A549 (cell line): Measurements from ENCODE around the gene STXBP2. TPM values are rescaled to one million over a fixed set of nuclear protein-coding genes. Genes with fewer than 3 reads are reported as not detected.

Experiments
- ATAC-seq, 2 experiments: fragments of 200-7000 bp in 1 of 2; fragments of >200 bp in 1 of 2; cut with Nextera tagmentation in 1 of 2; cut with Tn5 transposase in 1 of 2; 3 replicates each; pipeline versions ENCODE4 v1.8.0 to v1.9.1; 2018 to 2020; ENCODE audit warnings: mild to moderate bottlenecking in 1 of 2, moderate library complexity in 1 of 2
- CTCF ChIA-PET: fragments of 300-600 bp; sonication (Branson Sonifier 250); formaldehyde crosslinking; extraction: SDS; loops from one replicate; lab custom pipeline; 2021; ENCODE audit warnings: antibody characterized with exemption, inconsistent platforms; lab: Yijun Ruan, JAX
- POLR2A ChIA-PET: fragments of 350-600 bp; formaldehyde crosslinking; extraction: SDS; loops from one replicate; lab custom pipeline; 2021; ENCODE audit warnings: antibody characterized with exemption, inconsistent platforms; lab: Yijun Ruan, JAX
- DNase-seq, 2 experiments: peaks; one replicate each; pipeline versions ENCODE4 v3.0.0 to v3.0.0-alpha.2; 2011 to 2016; ENCODE audit warnings: low read depth in 1 of 2, low spot score in 1 of 2
- FAIRE-seq: peaks from 2 replicates; lab custom pipeline; 2011; peaks lifted over from hg19 to GRCh38; lab: Jason Lieb, UNC
- H3K27ac ChIP-seq, 2 experiments: fragments of >200 bp; sonication (Bioruptor Twin); formaldehyde crosslinking; 3 replicates each; pipeline ENCODE4 v1.5.1; 2016 to 2017
- H3K4me1 ChIP-seq: fragments of >200 bp; sonication (Bioruptor Twin); formaldehyde crosslinking; 3 replicates; pipeline ENCODE4 v1.6.1; 2016
- H3K4me2 ChIP-seq: fragments of >200 bp; sonication (Bioruptor Twin); formaldehyde crosslinking; 3 replicates; pipeline ENCODE4 v1.6.1; 2016
- H3K4me3 ChIP-seq: fragments of >200 bp; sonication (Bioruptor Twin); formaldehyde crosslinking; 3 replicates; pipeline ENCODE4 v1.5.1; 2016
- H3K9me3 ChIP-seq: fragments of >200 bp; sonication (Bioruptor Twin); formaldehyde crosslinking; 3 replicates; pipeline ENCODE4 v1.6.1; 2016
- CEBPB ChIP-seq, 2 experiments: fragments of >200 bp in 1 of 2; sonication (Bioruptor Twin) in 1 of 2; formaldehyde crosslinking in 1 of 2; IDR thresholded peaks; 2 replicates each; pipeline ENCODE4 v1.6.1; 2012 to 2016
- CHD4 ChIP-seq: fragments of 200-600 bp; sonication (generic); IDR thresholded peaks from 2 replicates; pipeline ENCODE4 v1.6.1; 2016; ENCODE audit warnings: antibody characterized with exemption, mild to moderate bottlenecking, borderline replicate concordance
- EHF ChIP-seq: fragments of 250-450 bp; sonication (Bioruptor Pico); IDR thresholded peaks from 2 replicates; pipeline ENCODE4 v1.5.0; 2020; ENCODE audit warnings: mild to moderate bottlenecking
- EP300 ChIP-seq, 2 experiments: fragments of >200 bp; sonication (Bioruptor Twin); formaldehyde crosslinking; IDR thresholded peaks; 2 replicates in 1 of 2; 3 replicates in 1 of 2; pipeline ENCODE4 v1.6.1; 2016 to 2017
- GATA3 ChIP-seq: IDR thresholded peaks from 2 replicates; pipeline ENCODE4 v1.6.1; 2012; ENCODE audit warnings: borderline replicate concordance
- HDAC2 ChIP-seq: fragments of 200-600 bp; sonication (generic); IDR thresholded peaks from 2 replicates; pipeline ENCODE4 v1.6.1; 2016
- HOXB13 ChIP-seq: fragments of 250-450 bp; sonication (Bioruptor Pico); IDR thresholded peaks from 2 replicates; pipeline ENCODE4 v1.5.0; 2020; ENCODE audit warnings: low read depth, mild to moderate bottlenecking, moderate library complexity
- HOXB5 ChIP-seq: fragments of 250-450 bp; sonication (Bioruptor Pico); IDR thresholded peaks from 2 replicates; pipeline ENCODE4 v1.5.0; 2020; ENCODE audit warnings: mild to moderate bottlenecking, moderate library complexity
- KDM5A ChIP-seq: fragments of 200-600 bp; sonication (generic); IDR thresholded peaks from 2 replicates; pipeline ENCODE4 v1.6.1; 2016; ENCODE audit warnings: antibody characterized with exemption, mild to moderate bottlenecking
- MAZ ChIP-seq: fragments of 150-350 bp; IDR thresholded peaks from 2 replicates; pipeline ENCODE4 v1.6.1; 2014; ENCODE audit warnings: antibody characterized with exemption, low read depth, low read length, borderline replicate concordance
- NFE2L2 ChIP-seq: fragments of 150-350 bp; conservative IDR thresholded peaks from 2 replicates; pipeline ENCODE4 v1.6.1; 2014; ENCODE audit warnings: low read length
- NPAS2 ChIP-seq: fragments of 250-450 bp; sonication (Bioruptor Pico); IDR thresholded peaks from 2 replicates; pipeline ENCODE4 v1.8.0; 2022; ENCODE audit warnings: mild to moderate bottlenecking, moderate library complexity, borderline replicate concordance
- NR3C1 ChIP-seq: fragments of >200 bp; sonication (Bioruptor Twin); formaldehyde crosslinking; IDR thresholded peaks from 3 replicates; pipeline ENCODE4 v1.6.1; 2017
- PHF8 ChIP-seq: fragments of 200-600 bp; sonication (generic); IDR thresholded peaks from 2 replicates; pipeline ENCODE4 v1.6.1; 2016; ENCODE audit warnings: low read depth, mild to moderate bottlenecking, antibody characterized with exemption, moderate library complexity, borderline replicate concordance
- RAD21 ChIP-seq, 2 experiments: fragments of >200 bp in 1 of 2; sonication (Bioruptor Twin) in 1 of 2; formaldehyde crosslinking in 1 of 2; IDR thresholded peaks in 1 of 2; conservative IDR thresholded peaks in 1 of 2; 2 replicates in 1 of 2; 3 replicates in 1 of 2; pipeline ENCODE4 v1.6.1; 2012 to 2018; ENCODE audit warnings: inconsistent platforms in 1 of 2
- RARB ChIP-seq: fragments of 250-450 bp; sonication (Bioruptor Pico); IDR thresholded peaks from 2 replicates; pipeline ENCODE4 v1.8.0; 2021; ENCODE audit warnings: mild to moderate bottlenecking, moderate library complexity
- RNF2 ChIP-seq: fragments of 200-600 bp; sonication (generic); IDR thresholded peaks from 2 replicates; pipeline ENCODE4 v1.6.1; 2016; ENCODE audit warnings: low read depth, mild to moderate bottlenecking, antibody characterized with exemption, moderate library complexity, borderline replicate concordance
- SREBF2 ChIP-seq: fragments of 450-650 bp; IDR thresholded peaks from 2 replicates; pipeline ENCODE4 v1.6.1; 2014; ENCODE audit warnings: mild to moderate bottlenecking, moderate library complexity
- TP53 ChIP-seq: fragments of 250-450 bp; sonication (Bioruptor Pico); IDR thresholded peaks from 2 replicates; pipeline ENCODE4 v1.5.0; 2021; ENCODE audit warnings: mild to moderate bottlenecking, moderate library complexity
- ZNF302 ChIP-seq: fragments of 250-450 bp; sonication (Bioruptor Pico); IDR thresholded peaks from 2 replicates; pipeline ENCODE4 v1.9.0; 2021; ENCODE audit warnings: inconsistent platforms, mild to moderate bottlenecking, moderate library complexity
- WGBS: methylation state at CpG from one replicate; pipeline ENCODE4 v1.1.6; 2017; ENCODE audit errors: missing lambda C conversion rate; 5-methylcytosine and 5-hydroxymethylcytosine counted together
- polyA plus RNA-seq, 4 experiments: library from polyadenylated mRNA; depleted of rRNA in 3 of 4; stranded (reverse); fragments of >200 nt; fragmentation: RNase III in 1 of 4; extraction: RNeasy Plus Mini Kit Qiagen cat#74134 plus additional on column Dnase treatment in 1 of 4; gene quantifications; 2 replicates in 3 of 4; 3 replicates in 1 of 4; pipeline ENCODE4 v1.2.3, GENCODE V29; 2011 to 2017
- TF ChIP-seq, protein P1 (sequence below): fragments of 450-650 bp; IDR thresholded peaks from 2 replicates; pipeline ENCODE4 v1.6.1; 2014; ENCODE audit warnings: antibody characterized with exemption

The STXBP2 gene
- polyA plus RNA-seq, 2 of the 4 experiments (the other 2 are of a cell fraction), result 41.4 to 47.2 TPM

DNA sequence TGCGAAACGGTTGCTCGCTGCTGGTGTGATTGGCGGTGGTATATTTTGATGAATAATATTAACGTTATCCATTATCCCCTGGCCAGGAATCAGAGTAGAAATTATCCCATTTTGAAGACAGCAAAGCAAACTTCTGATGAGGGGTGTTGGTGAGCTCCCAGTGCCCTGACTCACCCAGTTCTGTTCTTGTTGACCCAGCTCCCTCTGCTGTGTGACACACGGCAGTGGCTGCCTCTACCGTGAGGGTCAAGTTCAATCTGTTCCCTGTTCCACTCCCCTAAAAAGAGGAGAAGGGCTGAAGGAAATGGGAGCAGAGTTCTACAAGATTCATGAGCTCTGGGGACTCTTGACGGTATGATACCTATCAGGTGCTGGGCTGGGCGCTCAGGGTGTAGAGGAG lies 39.2 kb upstream of the STXBP2 start:
- Histone ChIP-seq H3K4me2 (no peak overlapping the region), H3K27ac (no peak overlapping the region), H3K4me3 (no peak overlapping the region), H3K9me3 (no peaks in the 10 kb centered on the region), H3K4me1 (0 out of 3 replicates have a peak, but pooled peaks cover 5% of the 10 kb centered on the region)
- ChIA-PET CTCF (interaction anchor here (1.0 to 4.0 kb wide), 4 partner anchors 10 to 496 kb away, joined by 3 to 26 read pairs (median 8); no protein-coding TSS in a partner anchor), POLR2A (interaction anchor here (0.5 kb wide), 1 partner anchor 25 kb away, joined by 3 read pairs; no protein-coding TSS in a partner anchor)
- peak; percentile 18 to 34 for DNase-seq
- FAIRE-seq, result no peak
- 72% methylated on average over 9 of the region's 9 CpGs for WGBS
- ATAC-seq, result peak; percentile 46 to 68; a peak in 3 of 6 replicates
- TF ChIP-seq HOXB5 (CRISPR knock-in tag) (no peak), ZNF302 (CRISPR knock-in tag) (no peak), NFE2L2 (no peak), RAD21 (conservative IDR thresholded peaks at IDR 0.05 in 1 of 2, IDR thresholded peaks at IDR 0.05 in 1 of 2) (no peak), NPAS2 (CRISPR knock-in tag) (no peak), EHF (no peak), PHF8 (no peak)

DNA sequence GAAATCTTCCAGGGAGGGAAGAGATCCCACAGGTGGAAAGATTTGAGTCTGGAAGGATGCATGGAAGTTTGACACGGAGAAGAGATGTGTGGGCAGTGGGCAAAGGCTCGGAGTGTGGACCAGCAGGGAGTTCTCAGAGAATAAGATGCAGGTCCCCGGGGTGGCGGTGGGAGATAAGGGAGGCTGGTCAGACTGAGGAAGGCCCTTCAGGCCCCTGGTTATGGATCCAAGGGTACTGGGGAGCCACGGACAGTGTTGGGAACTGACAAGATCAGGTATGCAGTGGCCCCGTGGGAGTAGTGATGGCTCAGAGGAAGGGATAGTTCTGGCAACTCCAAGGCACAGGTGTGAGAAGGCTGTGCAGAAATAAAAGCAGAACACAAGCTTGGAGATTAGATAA lies 38.7 kb upstream of the STXBP2 start:
- FAIRE-seq (no peak), DNase-seq (no peak), ATAC-seq (no peak)
- no peak overlapping the region for H3K4me2 ChIP-seq
- CTCF ChIA-PET, result interaction anchor here (3.1 to 4.0 kb wide), 2 partner anchors 9 to 30 kb away, joined by 13 to 26 read pairs; no protein-coding TSS in a partner anchor
- POLR2A ChIA-PET, result no interaction called here
- 54% methylated on average over 6 of the region's 6 CpGs for WGBS
- 0 out of 3 replicates have a peak, but pooled peaks cover 5% of the 10 kb centered on the region for H3K4me1 ChIP-seq
- TF ChIP-seq EHF, result no peak
- no peak for TF ChIP-seq GATA3
- TF ChIP-seq NPAS2 (CRISPR knock-in tag), result no peak
- no peak for TF ChIP-seq CEBPB (IDR thresholded peaks at IDR 0.05)
- TF ChIP-seq TP53 (CRISPR knock-in tag), result no peak
- TF ChIP-seq RARB (CRISPR knock-in tag), result no peak
- TF ChIP-seq EP300 (IDR thresholded peaks at IDR 0.05), result no peak
- TF ChIP-seq HOXB13 (CRISPR knock-in tag), result no peak
- no peak for TF ChIP-seq NR3C1
- TF ChIP-seq KDM5A, result no peak
- no peaks in the 10 kb centered on the region for H3K9me3 ChIP-seq
- H3K4me3 ChIP-seq, result no peak overlapping the region
- H3K27ac ChIP-seq, result no peak overlapping the region

DNA sequence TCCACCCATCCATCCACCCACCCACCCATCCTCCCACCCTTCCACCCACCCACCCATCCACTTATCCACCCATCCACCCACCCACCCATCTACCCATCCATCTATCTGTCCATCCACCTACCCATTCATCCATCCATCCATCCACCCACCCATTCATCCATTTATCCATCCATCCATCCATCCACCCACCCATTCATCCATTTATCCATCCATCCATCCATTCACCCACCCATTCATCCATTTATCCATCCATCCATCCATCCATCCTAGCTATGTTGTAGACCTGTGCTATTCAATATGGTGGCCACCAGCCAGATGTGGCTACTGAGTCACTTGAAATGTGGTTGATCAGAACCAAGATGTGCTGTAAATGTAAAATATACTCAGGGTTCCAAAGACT lies 36.2 kb upstream of the STXBP2 start:
- ChIA-PET POLR2A (interaction anchor here (0.5 kb wide), 1 partner anchor 303 kb away, joined by 3 read pairs; the partner anchor contains the start of gene MAP2K7), CTCF (no interaction called here)
- H3K9me3 ChIP-seq, result no peaks in the 10 kb centered on the region
- TF ChIP-seq RNF2, result no peak
- no peak for TF ChIP-seq NPAS2 (CRISPR knock-in tag)
- TF ChIP-seq RAD21 (conservative IDR thresholded peaks at IDR 0.05 in 1 of 2, IDR thresholded peaks at IDR 0.05 in 1 of 2), result no peak
- TF ChIP-seq CHD4, result no peak
- TF ChIP-seq, protein P1, sequence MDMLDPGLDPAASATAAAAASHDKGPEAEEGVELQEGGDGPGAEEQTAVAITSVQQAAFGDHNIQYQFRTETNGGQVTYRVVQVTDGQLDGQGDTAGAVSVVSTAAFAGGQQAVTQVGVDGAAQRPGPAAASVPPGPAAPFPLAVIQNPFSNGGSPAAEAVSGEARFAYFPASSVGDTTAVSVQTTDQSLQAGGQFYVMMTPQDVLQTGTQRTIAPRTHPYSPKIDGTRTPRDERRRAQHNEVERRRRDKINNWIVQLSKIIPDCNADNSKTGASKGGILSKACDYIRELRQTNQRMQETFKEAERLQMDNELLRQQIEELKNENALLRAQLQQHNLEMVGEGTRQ, result no peak
- no peak for TF ChIP-seq GATA3
- no peak for TF ChIP-seq NFE2L2
- TF ChIP-seq SREBF2, result no peak
- TF ChIP-seq MAZ, result no peak
- no peak for TF ChIP-seq HDAC2
- DNase-seq, result no peak
- no peak for FAIRE-seq
- no peak overlapping the region for H3K27ac ChIP-seq
- H3K4me1 ChIP-seq, result 0 out of 3 replicates have a peak, but pooled peaks cover 5% of the 10 kb centered on the region
- H3K4me2 ChIP-seq, result no peak overlapping the region
- no peak overlapping the region for H3K4me3 ChIP-seq
- no peak for ATAC-seq
